HG02943 (cell line): ENCODE data around the gene MSH2.

Experiments
- ATAC-seq: cut with Tn5 transposase; IDR thresholded peaks from one replicate; pipeline ENCODE4 v1.9.1; 2021; ENCODE audit warnings: mild to moderate bottlenecking, low read depth, moderate library complexity; ENCODE audit not compliant: unreplicated experiment

The MSH2 gene

DNA sequence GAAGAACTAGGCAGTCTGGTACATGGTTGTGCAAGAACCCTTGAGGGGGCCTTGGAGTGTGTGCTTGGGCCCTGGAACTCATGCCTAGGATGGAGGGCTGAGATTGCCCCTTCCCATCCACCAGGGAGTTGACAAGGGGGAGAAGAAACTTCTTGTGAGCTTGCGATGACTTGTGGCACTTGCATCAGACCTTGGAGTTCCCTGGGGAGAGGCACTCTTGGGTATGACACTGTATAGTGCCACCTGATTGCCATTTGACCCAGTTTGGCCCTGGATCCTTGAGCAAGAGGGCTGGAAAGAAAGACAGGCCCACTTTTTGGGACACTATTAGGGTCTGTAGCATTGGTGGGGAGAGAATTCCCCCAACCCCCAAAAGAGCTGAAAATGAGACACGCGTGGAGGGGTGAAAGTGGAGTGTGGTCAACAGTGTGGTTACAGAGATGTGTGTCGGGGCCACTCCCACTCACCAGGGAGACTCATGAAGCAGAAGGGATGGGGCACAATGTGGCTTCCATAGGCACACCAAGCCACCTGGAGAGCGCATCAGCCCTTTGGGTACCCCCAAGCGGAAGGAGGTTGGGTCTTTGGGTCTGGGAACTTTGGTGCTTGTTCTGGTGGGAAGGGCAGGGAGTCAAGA is 101.3 kb downstream of the MSH2 start:
- no peak for ATAC-seq

GRCh38 chr2:47506024-47506423 is 103.1 kb downstream of the MSH2 start:
- no peak for ATAC-seq

DNA sequence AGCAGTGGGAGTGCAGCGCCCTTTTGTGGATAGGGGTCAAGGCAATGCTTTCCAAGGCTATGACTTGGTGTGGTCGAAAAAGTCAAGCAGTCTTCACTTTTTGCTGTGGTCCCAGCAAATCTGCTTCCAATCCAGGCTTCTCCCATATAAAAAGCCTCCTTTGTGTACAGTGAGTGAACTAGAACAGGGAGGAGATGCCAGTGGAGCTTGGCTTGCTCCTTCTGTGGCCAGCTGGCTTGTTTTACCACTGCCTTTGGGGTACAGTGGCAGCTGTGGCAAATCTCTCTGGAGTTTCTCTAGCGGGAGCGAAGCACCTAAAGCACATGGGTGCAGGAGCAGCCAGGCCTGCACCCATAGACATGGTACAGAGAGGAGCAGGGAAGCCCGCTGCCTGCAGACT is 103.5 kb downstream of the MSH2 start:
- no peak for ATAC-seq

DNA sequence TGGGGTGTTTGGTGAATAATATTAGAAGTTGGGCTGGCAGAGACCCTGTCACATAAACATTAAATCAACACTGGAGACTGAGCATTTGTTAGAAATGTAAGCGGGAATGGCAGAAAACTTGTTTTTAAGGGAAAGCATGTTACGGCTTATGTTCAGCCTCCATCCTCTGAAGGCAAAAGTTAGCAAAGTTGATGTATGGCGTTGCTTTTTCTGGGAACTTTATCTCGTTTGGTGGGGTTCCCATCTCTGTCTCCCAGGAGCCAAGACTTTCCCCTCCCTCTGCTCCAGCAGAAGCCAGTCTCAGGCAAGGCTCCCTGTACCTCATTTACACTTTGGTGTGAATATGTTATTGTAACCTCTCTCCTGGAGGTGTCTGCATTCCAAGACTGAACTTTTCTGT is 105.1 kb downstream of the MSH2 start:
- no peak for ATAC-seq

GRCh38 chr2:47508641-47509040 is 105.7 kb downstream of the MSH2 start:
- no peak for ATAC-seq

DNA sequence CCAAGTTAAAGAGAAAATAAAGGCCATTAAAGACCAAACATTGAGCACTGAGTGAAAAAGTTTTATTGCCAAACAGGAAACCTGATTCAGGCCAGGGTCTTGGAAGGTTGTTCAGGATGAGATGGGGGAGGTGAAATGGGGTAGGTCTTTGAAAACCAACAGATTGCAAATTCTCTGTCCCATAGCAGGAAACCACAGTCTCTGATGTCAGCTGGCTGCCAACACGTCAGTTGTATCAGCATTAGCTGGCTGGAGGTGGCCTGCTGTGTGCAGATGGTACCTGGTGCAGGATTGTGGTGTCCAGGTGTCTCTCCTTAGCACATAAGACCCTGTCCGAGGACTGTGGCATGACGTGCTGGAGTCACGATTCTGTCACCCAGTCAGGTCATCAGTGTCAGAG is 106.3 kb downstream of the MSH2 start:
- no peak for ATAC-seq

DNA sequence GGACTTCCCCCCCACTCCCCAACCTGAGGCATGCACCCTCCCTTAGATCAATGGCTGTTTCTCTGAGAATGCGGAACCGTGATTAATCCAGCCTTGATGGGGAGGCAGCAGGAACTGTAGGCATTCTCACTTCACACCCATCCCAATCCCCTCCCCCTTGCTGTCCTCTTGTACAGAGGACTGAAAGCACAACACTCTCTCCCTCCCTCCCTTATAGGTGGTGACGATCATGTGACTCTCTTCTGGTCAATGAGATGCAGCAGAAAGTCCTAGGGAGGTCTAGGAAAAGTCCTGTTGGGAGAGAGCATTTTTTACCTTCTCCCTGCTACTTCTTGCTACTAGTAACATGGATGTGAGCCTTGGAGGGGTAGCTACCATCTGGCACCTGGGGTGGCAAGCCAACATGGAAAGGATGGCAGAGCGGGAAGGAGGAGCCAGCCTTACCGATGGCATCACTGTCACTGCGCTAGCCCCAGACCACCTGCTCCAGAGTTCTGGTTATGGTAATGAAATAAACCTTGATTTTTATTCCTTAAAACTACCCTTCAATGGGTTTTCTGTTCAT is 106.9 kb downstream of the MSH2 start:
- ATAC-seq: no peak

DNA sequence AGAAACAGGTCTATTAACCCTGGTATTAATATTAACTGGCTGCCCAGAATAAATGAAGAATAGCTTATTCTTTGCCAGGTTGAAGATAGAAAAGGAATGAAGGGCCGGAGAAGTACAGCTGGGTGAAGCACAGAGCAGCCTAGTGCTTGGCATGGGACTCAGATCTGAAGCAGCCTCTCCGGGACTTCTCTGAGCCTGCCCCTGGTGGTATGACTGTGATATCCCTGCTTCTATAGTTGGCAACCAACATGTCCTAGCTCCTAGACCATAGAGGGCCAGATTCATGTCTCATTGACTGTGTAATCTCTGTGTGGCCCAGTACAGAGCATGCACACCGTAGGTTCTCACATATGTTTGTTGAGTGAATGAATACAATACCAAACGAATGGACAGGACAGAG is 107.8 kb downstream of the MSH2 start:
- no peak for ATAC-seq

DNA sequence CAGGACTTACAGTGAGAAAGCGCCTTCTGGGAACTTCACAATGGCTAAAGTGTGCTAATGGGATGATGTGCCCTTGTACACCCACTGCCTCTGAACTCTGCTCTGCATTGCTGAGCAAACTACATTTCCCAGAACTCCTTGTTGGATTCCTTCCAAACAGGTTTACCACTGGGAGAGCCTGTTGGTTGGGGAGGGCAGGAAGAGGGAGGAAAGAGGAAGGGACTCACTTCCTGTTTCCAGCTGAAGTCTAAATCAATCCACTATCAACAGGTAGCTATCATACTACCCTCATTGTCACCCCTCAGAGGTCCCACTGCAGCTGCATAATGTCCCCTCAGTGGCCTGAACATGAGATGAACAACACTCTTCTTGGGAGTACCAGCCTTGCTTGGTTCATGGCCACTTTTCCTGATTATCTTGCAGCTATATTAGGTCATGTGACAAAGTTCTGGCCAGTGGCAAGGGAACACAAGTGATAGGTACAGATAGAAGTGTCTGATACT is 109.7 kb downstream of the MSH2 start:
- no peak for ATAC-seq

DNA sequence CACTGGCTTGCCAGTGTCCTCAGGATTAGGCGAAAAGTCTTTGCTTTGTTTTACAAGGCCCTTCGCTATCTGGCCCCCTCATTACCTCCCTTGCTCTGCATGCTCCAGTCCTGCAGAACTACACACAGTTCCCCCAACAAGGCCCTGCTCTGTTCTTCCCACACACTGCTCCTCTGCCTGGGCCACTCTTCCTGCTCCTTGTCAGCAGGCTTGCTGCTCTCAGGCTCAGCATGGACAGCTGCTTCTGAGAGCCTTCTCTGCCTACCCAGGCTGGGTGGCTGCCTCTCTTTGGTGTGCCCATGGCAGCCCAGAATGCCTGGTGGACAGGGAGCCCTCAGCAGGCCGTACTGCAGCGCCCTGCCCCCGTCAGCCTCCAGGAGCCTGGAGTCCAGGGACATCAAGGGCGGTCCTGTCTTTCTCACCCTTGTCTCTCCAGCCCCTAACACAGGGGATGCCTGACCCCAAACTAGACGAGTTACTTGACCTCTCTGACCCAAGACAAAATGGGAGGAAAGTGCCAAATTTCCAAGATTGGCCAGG is 111.1 kb downstream of the MSH2 start:
- ATAC-seq: no peak

DNA sequence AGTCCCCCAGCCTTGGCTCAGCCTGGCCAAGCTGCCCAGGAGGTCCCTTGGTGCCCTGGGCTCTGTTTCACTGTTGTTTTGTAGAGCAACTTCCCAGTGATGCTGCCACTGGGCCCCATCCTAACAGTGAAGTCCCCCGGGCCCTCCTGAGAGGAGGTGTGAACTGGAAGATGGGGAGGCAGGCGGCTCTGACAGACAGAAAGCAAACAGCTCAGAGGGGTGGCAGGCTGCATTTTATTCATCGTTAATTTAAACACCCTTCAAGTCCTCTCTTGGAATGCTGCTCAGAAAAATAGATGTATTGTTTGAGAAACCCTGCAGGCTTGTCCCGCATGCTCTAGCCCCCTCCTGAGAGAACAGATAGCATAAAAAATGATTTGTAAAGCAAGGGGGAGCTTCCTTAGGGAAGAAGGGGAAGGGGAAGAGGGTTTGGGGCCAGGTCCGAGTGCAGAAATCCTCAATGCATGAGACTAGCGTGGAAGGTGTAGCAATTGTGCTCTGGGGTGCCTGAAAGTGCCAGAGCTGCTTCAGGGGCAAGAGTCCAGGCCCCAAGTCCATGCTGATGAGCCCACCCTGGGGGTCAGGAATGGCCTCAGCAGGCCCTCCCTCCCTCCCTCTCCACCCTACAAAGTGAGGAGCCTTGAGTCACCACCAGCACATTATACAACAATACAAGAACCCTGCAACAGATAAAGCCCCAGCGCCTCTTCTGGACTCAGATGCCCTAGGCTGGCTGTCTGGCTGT is 113.6 kb downstream of the MSH2 start:
- no peak for ATAC-seq

DNA sequence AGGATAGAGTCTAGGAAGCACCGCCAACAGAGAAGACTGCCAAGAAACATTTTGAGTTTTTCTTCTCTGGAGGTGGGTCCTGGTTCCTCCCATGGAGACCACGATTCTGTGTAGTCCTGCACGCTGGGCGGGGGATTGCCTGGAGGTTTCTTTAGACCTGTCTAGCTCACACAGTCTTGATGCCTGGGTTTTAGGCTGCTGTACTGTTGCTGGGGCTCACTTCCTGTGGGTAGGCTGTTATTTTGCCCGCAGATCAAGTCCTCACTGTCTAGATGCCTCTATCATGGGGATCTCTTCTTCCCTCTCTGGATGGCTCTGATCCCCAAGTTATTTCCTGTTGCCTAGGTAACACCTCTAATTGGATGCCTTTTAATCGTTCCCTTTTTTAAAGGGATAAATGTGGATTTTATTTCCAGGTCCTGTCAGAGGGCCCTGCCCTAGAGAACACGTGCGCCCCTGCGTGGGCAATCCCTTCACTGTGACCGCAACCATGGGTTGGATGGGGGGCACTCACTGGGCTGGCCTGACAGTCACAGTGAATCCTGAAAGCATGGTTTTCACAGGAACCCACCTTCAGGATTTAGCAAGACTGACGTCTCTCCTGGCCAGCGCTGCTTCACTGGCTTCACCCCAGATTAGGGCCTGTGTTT is 115.7 kb downstream of the MSH2 start:
- ATAC-seq: no peak

DNA sequence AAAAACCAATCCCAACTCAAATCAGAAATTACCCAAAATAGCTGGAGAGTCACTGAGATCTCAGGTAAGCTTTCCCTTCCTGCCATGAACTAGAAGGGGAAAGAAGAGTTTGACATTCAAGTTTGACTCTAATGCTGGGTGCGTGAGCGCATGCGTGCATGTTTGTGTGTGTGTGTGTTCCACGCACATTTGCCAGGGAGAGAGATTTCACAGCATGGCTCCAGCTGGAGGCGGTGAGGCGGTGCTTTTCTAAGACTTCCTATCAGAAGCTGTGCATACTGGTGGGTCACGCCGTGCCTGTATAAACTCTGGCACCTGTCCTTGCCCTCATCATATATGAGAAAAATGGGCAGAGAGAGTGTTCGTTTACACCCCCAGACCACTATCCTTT is 116.2 kb downstream of the MSH2 start:
- ATAC-seq: no peak

- ATAC-seq: no peak
Observed at GRCh38 chr2:47519604-47520301, 116.8 kb downstream of the MSH2 start.

GRCh38 chr2:47520302-47520630 is 117.3 kb downstream of the MSH2 start:
- no peak for ATAC-seq

GRCh38 chr2:47520825-47521665 is 118.1 kb downstream of the MSH2 start:
- peak; percentile 77 for ATAC-seq

GRCh38 chr2:47521666-47522285 is 118.8 kb downstream of the MSH2 start:
- no peak for ATAC-seq

DNA sequence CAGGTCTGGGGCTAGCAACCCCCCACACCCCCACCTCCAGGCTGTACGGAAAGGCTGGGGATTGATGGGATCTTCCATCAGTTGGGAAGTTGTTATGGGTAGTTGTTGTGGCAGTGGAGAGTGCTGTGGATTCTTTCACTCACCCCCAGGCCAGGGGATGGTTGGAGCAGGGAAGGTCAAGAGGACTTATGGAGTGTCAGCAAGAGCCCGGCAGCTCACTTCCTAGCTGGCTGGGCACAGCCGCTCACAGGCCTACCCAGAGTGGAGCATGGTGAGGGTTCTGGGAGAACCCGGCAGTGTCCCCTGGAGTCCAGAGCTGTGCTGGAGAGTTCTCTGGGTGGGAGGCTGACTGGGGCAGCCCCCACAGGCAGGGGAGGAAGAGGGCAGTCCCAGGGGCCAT is 122.2 kb downstream of the MSH2 start:
- ATAC-seq: no peak

DNA sequence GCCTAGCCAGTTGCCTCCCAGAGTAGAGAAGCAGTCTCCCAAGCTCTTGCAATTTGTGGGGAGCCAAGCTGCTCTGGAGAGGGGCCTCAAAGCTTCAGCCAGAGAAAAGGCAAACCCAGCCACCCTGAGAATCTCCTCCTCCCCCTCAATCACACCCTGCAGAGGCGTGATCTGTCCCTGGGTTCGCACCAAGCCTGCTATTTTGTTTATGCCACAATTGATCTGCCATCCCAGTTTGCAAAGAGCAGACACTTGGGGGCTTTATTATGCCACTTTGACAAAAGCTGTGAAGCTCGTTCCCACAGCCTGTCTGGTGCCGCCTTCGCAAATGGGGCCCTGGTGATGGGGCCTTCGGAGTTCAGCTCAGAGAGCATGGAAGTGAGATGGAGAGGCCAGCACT is 125.5 kb downstream of the MSH2 start:
- no peak for ATAC-seq
